Activated CD4-positive, alpha-beta T cell treated with anti-CD3 and anti-CD28 coated beads, Interleukin-2, Interleukin-4, amounts not matched to agents 100 ng/mL and 50 ng/mL, durations not matched to agents 16 hours and 8 hours (primary cell): ENCODE measurements around the gene TMEM25.
"Not testable (repeated sequence)": the region's sequence is repeated elsewhere in the genome, so short reads cannot be mapped to it uniquely, and the experiment has no call there.

Experiments used
- DNase-seq: peaks from one replicate; pipeline ENCODE4 v3.0.0-alpha.2; 2020; ENCODE audit warnings: low spot score

TMEM25 gene

DNA sequence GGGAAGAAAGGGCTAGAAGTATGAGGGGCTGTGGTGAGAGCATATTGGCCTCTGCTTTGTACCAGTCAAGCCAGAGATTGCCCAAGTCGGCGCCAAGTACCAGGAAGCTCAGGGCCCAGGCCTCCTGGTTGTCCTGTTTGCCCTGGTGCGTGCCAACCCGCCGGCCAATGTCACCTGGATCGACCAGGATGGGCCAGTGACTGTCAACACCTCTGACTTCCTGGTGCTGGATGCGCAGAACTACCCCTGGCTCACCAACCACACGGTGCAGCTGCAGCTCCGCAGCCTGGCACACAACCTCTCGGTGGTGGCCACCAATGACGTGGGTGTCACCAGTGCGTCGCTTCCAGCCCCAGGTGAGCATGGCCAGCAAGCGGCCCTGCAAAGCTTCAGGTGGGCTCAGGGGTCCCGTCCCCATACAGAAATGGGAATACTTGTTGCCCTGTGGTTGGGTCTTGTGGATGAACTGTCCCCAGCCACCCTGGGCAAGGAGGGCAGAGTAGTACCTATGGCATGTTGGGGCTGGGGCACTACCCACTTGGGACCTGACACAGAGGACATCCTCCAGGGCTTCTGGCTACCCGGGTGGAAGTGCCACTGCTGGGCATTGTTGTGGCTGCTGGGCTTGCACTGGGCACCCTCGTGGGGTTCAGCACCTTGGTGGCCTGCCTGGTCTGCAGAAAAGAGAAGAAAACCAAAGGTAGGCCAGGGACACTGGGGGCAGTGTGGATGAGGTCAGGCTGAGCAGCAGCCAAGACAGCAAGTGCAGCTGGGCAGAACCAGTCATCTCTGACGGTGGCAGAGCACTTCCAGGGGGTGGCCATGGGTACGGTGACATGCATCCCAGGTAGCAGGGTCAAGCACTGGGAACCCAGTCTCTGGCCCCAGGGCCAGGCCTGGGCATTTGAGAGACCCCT is 2.1 kb downstream of the TMEM25 start:
- DNase-seq, result no peak

- no peak for DNase-seq
These were observed 3.1 kb downstream of the TMEM25 start for GRCh38 chr11:118533769-118534729.

- DNase-seq, result no peak
These were observed 4.3 kb downstream of the TMEM25 start for GRCh38 chr11:118535261-118535660.

- DNase-seq, result no peak
These were observed 5.7 kb downstream of the TMEM25 start for GRCh38 chr11:118536726-118537125.

DNA sequence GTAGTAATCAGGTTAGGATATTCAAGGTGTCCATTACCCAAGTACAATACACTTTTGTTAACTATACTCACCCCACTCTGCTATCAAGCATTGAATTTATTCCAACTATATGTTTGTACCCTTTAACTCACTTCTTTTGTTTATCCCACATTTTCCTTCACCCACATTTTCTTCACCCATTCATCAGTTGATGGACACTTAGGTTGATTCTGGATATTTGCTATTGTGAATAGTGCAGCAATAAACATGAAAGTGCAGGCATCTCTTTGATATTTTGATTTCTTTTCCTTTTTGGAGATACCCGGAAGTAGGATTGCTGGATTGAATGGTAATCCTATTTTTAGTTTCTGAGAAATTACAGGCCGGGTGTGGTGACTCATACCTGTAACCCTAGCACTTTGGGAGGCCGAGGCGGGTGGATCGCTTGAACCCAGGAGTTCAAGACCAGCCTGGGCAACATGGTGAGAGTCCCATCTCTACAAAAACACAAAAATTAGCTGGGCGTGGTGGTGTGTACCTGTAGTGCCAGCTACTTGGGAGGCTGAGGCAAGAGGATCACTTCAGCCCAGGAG is 6.5 kb downstream of the TMEM25 start:
- no peak for DNase-seq

GRCh38 chr11:118544010-118544646 is 13.1 kb downstream of the TMEM25 start:
- DNase-seq, result no peak

DNA sequence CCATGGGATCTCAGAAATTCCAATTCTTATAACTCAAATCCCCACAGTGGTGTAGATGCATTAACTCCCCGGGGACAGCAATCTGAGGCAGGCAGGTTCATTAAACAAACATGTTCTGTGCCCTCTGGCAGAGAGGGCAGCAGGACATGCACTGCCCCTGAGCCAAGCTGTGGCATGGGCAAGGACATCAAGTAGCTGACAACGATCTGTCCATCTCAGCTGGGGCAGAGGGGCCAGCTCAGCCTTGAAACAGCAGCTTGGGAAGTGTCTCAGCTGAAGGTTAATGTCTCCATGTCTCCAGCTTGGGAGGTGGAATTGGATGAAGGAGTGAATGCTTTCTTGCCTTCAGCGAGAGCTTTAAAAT is 13.6 kb downstream of the TMEM25 start:
- no peak for DNase-seq

DNA sequence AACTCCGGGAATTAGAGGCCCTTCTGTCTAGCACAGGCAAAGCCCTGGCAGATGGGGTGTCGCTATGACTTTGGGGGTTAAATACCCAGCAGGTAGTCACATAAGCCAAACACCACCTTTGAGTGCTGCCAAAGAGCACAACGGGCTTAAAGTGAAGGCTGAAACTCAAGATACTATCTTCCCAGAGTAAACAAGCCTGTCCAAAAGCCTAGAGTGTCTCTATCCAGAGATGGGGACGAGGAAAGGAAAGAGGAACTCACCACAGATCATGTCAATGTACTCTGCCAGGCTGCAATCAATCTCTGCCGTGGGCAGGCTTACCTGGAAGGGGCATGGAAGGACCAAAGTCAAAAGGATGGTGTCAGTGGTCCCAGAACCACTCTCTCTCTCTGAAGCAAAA is 14.5 kb downstream of the TMEM25 start:
- DNase-seq, result no peak

GRCh38 chr11:118547132-118547531 is 16.1 kb downstream of the TMEM25 start:
- no peak for DNase-seq

GRCh38 chr11:118552341-118552740 is 21.3 kb downstream of the TMEM25 start:
- no peak for DNase-seq

DNA sequence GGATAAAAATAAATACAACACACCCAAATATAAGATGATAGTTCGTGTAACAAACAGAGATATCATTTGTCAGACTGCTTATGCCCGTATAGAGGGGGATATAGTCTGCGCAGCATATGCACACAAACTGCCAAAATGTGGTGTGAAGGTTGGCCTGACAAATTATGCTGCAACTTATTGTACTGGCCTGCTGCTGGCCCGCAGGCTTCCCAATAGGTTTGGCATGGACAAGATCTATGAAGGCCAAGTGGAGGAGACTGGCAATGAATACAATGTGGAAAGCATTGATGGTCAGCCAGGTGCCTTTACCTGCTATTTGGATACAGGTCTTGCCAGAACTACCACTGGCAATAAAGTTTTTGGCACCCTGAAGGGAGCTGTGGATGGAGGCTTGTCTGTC is 29.8 kb downstream of the TMEM25 start:
- DNase-seq, result no peak

DNA sequence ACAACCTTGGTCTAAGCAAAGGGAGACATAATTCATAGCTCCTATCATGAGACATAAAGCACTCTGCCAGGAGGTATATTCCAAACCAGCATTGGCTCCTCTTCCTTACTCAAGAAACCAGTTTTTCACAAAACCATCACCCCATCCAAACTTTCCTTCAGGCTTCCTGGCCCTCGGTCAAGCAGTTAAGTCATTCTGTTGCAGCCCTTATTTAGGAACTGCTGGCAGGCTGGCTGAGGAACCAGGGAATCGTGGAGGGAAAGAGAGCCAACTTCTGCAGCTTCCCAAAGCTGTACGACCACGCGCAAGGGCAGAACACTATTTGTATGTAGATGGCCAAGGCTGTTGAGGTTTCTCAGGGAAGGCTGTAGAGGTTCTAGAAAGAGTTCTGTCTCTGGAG is 34.1 kb downstream of the TMEM25 start:
- DNase-seq, result no peak

DNA sequence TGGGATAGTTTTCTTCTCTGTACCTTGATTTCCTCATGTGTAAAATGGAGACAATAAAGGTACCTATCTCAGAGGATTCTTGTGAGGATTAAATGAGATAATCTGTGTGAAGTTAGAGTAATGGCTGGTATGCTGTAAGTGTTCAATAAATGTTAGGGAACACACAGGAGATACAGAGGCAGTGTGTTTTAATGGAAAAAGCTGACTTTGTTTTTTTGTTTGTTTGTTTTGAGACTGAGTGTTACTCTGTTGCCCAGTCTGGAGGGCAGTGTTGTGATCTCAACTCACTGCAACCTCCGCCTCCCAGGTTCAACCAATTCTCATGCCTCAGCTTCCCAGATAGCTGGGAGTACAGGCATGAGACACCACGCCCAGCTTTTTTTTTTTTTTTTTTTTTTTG is 38.7 kb downstream of the TMEM25 start:
- no peak for DNase-seq

GRCh38 chr11:118570787-118571186 is 39.8 kb downstream of the TMEM25 start:
- DNase-seq, result no peak

DNA sequence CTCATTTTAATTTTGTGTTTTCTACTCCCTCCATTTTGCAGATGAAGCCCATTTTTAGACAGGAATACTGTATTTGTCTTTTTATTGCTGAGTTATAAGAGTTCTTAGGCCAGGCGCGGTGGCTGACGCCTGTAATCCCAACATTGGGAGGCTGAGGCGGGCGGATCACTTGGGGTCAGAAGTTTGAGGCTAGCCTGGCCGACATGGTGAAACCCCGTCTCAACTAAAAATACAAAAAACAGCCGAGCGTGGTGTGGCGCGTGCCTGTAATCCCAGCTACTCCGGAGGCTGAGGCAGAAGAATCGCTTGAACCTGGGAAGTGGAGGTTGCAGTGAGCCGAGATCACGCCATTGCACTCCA is 40.7 kb downstream of the TMEM25 start:
- not testable (repeated sequence) for DNase-seq

DNA sequence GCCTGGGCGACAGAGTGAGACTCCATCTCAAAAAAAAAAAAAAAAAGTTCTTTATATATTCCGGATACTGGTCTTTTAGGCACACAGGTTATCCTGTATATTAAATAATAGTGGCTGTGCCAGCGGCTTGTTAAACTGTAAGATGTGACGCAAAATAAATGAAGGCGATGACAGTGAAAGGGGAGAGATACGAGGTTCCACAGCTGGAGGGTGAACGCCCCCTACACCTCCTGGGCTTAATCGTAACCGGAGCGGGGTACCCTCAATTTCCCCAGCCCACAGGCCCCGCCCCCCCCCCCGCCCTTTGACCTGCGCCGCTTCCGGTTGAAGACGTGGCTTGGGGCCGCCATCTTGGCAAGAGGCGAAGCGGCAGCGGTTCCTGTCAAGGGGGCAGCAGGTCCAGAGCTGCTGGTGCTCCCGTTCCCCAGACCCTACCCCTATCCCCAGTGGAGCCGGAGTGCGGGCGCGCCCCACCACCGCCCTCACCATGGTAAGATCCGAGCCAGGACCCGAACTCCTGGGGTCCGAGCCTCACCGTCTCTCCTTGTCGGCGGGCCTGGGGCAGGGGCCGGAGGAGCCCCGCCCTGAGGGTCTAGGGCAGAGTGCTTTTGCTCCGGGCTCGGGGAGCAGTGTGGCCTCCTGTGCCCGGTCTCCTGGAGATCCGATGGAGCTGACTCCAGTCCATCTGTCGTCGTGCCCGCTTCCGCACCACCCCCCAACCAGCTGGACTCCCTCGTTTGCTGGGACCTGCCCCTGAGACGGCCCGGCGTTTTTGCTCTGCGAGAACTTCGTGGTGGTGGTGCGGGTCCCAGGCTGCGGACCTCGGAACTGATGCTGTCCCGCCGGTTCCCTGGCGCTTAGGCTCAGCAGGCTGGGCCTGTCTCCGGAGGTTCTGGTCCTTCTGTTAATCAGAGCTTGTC is 41.3 kb downstream of the TMEM25 start, which contains the start of gene ARCN1:
ARCN1 (plus strand) TSS at position 349 of the 920 bp plus-strand sequence; CDS start at position 488, 139 bp downstream.
- DNase-seq, result peak; percentile 81

- peak; percentile 69 for DNase-seq
These were observed 42.1 kb downstream of the TMEM25 start for GRCh38 chr11:118572981-118573550.

DNA sequence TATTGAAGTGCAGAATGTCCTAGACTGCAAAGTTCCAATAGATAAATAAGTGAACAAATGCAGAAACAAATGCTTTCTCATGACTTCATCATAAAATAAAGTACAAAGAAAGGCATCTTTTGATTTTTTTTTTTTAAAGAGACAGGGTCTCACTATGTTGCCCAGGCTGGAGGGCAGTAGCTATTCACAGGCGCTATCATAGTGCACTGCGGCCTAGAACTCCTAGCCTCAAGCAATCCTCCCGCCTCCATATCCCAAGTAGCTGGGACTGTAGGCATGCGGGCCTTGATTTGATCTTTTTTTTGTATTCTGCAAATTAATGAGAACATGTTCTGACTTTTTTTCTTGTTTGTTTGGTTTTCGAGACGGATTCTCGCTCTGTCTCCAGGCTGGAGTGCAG is 43.6 kb downstream of the TMEM25 start:
- no peak for DNase-seq

DNA sequence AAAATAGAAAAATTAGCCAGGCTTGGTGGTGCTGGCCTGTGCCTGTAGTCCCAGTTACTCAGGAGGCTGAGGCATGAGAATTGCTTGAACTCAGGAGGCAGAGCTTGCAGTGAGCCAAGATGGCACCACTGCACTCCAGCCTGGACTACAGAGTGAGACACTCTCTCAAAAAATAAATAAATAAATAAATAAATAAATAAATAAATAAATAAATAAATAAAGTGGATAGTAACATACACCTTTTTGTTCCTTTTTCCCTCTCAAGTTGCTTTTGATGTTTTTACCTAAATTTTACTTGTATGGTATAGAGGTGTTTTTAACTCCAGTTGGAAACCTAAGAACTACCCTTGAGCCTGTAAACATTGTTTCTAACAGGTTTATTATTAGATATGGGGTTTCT is 47.0 kb downstream of the TMEM25 start:
- not testable (repeated sequence) for DNase-seq

- DNase-seq, result no peak
These were observed 50.1 kb downstream of the TMEM25 start for GRCh38 chr11:118581057-118581456.
